K562 (cell line): ENCODE measurements around the gene RTL1. TPM values are rescaled to one million over a fixed set of nuclear protein-coding genes. Genes with fewer than 3 reads are reported as not detected.

Experiments used
- ATAC-seq: fragments of 200-7000 bp; cut with Tn5 transposase; 3 replicates; pipeline ENCODE4 v1.9.1; 2020; ENCODE audit warnings: moderate library complexity
- BruUV-seq: library from RNA; stranded (reverse); fragments of 400-500 nt; replicated peaks from 2 replicates; lab custom pipeline; 2021; lab: Mats Ljungman, UMichigan
- CTCF ChIA-PET: fragments of 300-600 bp; formaldehyde crosslinking; extraction: SDS; loops from one replicate; lab custom pipeline; 2021; ENCODE audit warnings: low intra/inter-chr PET ratio; lab: Yijun Ruan, JAX
- POLR2A ChIA-PET: fragments of 300-600, 350-650 bp; sonication (Branson Sonifier 250); formaldehyde crosslinking; extraction: SDS; loops from one replicate; lab custom pipeline; 2021; ENCODE audit warnings: antibody characterized with exemption, inconsistent platforms; lab: Yijun Ruan, JAX
- DNase-seq, 4 experiments: peaks; one replicate each; pipeline versions ENCODE4 v3.0.0 to v3.0.0-alpha.2; 2011 to 2018; ENCODE audit warnings: low spot score in 3 of 4, mixed read lengths in 3 of 4; ENCODE audit errors: extremely low read depth in 1 of 4
- FAIRE-seq: peaks from 2 replicates; lab custom pipeline; 2011; peaks lifted over from hg19 to GRCh38; lab: Jason Lieb, UNC
- H2AFZ ChIP-seq: 2 replicates; pipeline ENCODE4 v1.6.0; 2011; ENCODE audit warnings: low read depth, low read length, control low read depth, inconsistent platforms
- H3K27ac ChIP-seq: fragments of 200-600 bp; 3 replicates; pipeline ENCODE4 v1.8.0; 2011; ENCODE audit warnings: low read depth, mild to moderate bottlenecking, control low read depth, inconsistent platforms, low read length, moderate library complexity, mixed read lengths; ENCODE audit errors: extremely low read depth
- H3K27me3 ChIP-seq, 2 experiments: fragments of 300-600 bp in 1 of 2; 2 replicates in 1 of 2; 3 replicates in 1 of 2; pipeline versions ENCODE4 v1.6.0 to v1.8.0; 2011; ENCODE audit warnings: inconsistent platforms in 2 of 2, low read length in 2 of 2, mild to moderate bottlenecking in 1 of 2, mixed read lengths in 1 of 2, moderate library complexity in 1 of 2; ENCODE audit not compliant: control insufficient read depth in 2 of 2, insufficient read depth in 2 of 2
- H3K36me3 ChIP-seq: fragments of 300-600 bp; 3 replicates; pipeline ENCODE4 v1.8.0; 2011; ENCODE audit warnings: mild to moderate bottlenecking, low read length, inconsistent platforms; ENCODE audit not compliant: control insufficient read depth, insufficient read depth
- H3K4me1 ChIP-seq, 2 experiments: fragments of 200-600 bp in 1 of 2; replicated peaks in 1 of 2; 2 replicates in 1 of 2; 3 replicates in 1 of 2; pipeline versions ENCODE4 v1.5.1 to v1.8.0; 2011; ENCODE audit warnings: inconsistent platforms in 2 of 2, low read length in 2 of 2, mild to moderate bottlenecking in 1 of 2, mixed read lengths in 1 of 2, moderate library complexity in 1 of 2; ENCODE audit not compliant: control insufficient read depth in 2 of 2, insufficient read depth in 2 of 2
- H3K4me2 ChIP-seq: 2 replicates; pipeline ENCODE4 v1.6.1; 2011; ENCODE audit warnings: low read length, control low read depth, inconsistent platforms, mixed read lengths; ENCODE audit not compliant: insufficient read depth
- H3K4me3 ChIP-seq: fragments of 200-600 bp; sonication (generic), shearing (Covaris generic); 2 replicates; pipeline ENCODE4 v1.5.1; 2016; ENCODE audit warnings: control low read depth, inconsistent platforms
- H3K79me2 ChIP-seq: fragments of 200-600 bp; 3 replicates; pipeline ENCODE4 v1.8.0; 2011; ENCODE audit warnings: low read length, inconsistent platforms; ENCODE audit not compliant: control insufficient read depth, insufficient read depth
- H3K9ac ChIP-seq, 2 experiments: 2 replicates each; pipeline versions ENCODE4 v1.6.0 to v1.6.1; 2011; ENCODE audit warnings: low read depth in 2 of 2, low read length in 2 of 2, control low read depth in 1 of 2, inconsistent platforms in 1 of 2, mild to moderate bottlenecking in 1 of 2, mixed read lengths in 1 of 2; ENCODE audit not compliant: insufficient read depth in 1 of 2
- H3K9me1 ChIP-seq: one replicate; pipeline ENCODE4 v1.6.0; 2011; ENCODE audit warnings: inconsistent platforms, mild to moderate bottlenecking, low read length, moderate library complexity; ENCODE audit not compliant: control insufficient read depth, insufficient read depth
- H3K9me3 ChIP-seq: replicated peaks from 2 replicates; pipeline ENCODE4 v1.5.1; 2011; ENCODE audit warnings: low read depth, low read length, inconsistent platforms; ENCODE audit not compliant: control insufficient read depth, insufficient read depth
- H4K20me1 ChIP-seq: replicated peaks from 2 replicates; pipeline ENCODE4 v1.6.1; 2011; ENCODE audit warnings: low read length, inconsistent platforms, mixed read lengths; ENCODE audit not compliant: control insufficient read depth, insufficient read depth
- CC2D1A ChIP-seq: fragments of 450-650 bp; IDR thresholded peaks from 2 replicates; pipeline ENCODE4 v1.6.1; 2017; ENCODE audit warnings: mild to moderate bottlenecking
- CREM ChIP-seq: IDR thresholded peaks from 2 replicates; pipeline ENCODE4 v1.6.1; 2014; ENCODE audit warnings: antibody characterized with exemption, low read depth
- GABPB1 ChIP-seq: sonication (generic); formaldehyde crosslinking; IDR thresholded peaks from 2 replicates; pipeline ENCODE4 v1.8.0; 2022; ENCODE audit warnings: mild to moderate bottlenecking, missing genetic modification reagents
- MED1 ChIP-seq: sonication (generic); formaldehyde crosslinking; IDR thresholded peaks from 2 replicates; pipeline ENCODE4 v1.8.1; 2023; ENCODE audit warnings: missing genetic modification reagents, borderline replicate concordance
- MTA2 ChIP-seq: fragments of 450-650 bp; IDR thresholded peaks from 2 replicates; pipeline ENCODE4 v1.6.1; 2016; ENCODE audit warnings: low read depth
- NCOA4 ChIP-seq: fragments of 450-650 bp; IDR thresholded peaks from 2 replicates; pipeline ENCODE4 v1.6.1; 2018; ENCODE audit warnings: mild to moderate bottlenecking; ENCODE audit not compliant: partially characterized antibody
- PHB2 ChIP-seq: fragments of 450-650 bp; IDR thresholded peaks from 2 replicates; pipeline ENCODE4 v1.6.1; 2017; ENCODE audit warnings: low read depth
- RAD51 ChIP-seq: fragments of 450-650 bp; IDR thresholded peaks from 2 replicates; pipeline ENCODE4 v1.7.1; 2016; ENCODE audit warnings: low read depth, mild to moderate bottlenecking, borderline replicate concordance
- RBM39 ChIP-seq: fragments of 200-400 bp; formaldehyde crosslinking; optimal IDR thresholded peaks from 2 replicates; pipeline ENCODE3; 2018; ENCODE audit warnings: low read depth, low read length
- SIX5 ChIP-seq, 2 experiments: IDR thresholded peaks; 2 replicates each; pipeline ENCODE4 v1.6.1; 2011; ENCODE audit warnings: low read length in 2 of 2, borderline replicate concordance in 1 of 2, low read depth in 1 of 2, mild to moderate bottlenecking in 1 of 2, moderate library complexity in 1 of 2; ENCODE audit not compliant: insufficient read depth in 1 of 2
- TAF1 ChIP-seq: IDR thresholded peaks from 2 replicates; pipeline ENCODE4 v1.6.1; 2011; ENCODE audit warnings: mild to moderate bottlenecking, low read length, moderate library complexity; ENCODE audit not compliant: insufficient read depth, control insufficient read depth, severe bottlenecking; ENCODE audit errors: extremely low read depth
- ZNF143 ChIP-seq: sonication (generic); formaldehyde crosslinking; IDR thresholded peaks from 2 replicates; pipeline ENCODE4 v1.9.0; 2022; ENCODE audit warnings: mild to moderate bottlenecking, missing genetic modification reagents
- ZNF764 ChIP-seq: fragments of 250-450 bp; sonication (Bioruptor Pico); IDR thresholded peaks from 2 replicates; pipeline ENCODE4 v1.4.0; 2020; ENCODE audit warnings: low read depth, mild to moderate bottlenecking, moderate library complexity
- WGBS: fragments of 100-300 bp; shearing (Covaris generic); methylation state at CpG from one replicate; pipeline ENCODE4 v1.1.6; 2016; ENCODE audit warnings: low coverage, mixed read lengths; ENCODE audit not compliant: insufficient coverage; ENCODE audit errors: missing lambda C conversion rate; 5-methylcytosine and 5-hydroxymethylcytosine counted together
- in situ Hi-C: fragments of 300-500 bp; cut with MboI; formaldehyde crosslinking; loops from 4 replicates; pipeline ENCODE4 v1.15.0; 2018; ENCODE audit warnings: inconsistent platforms, mixed read lengths
- intact Hi-C: fragments of 100-400 bp; cut with micrococcal nuclease; formaldehyde crosslinking; loops from 2 replicates; pipeline ENCODE4 v1.14.2; 2022
- polyA plus RNA-seq, 8 experiments: library from polyadenylated mRNA; depleted of rRNA in 4 of 8; stranded (reverse) in 5 of 8; unstranded in 3 of 8; fragments of >200 nt; fragmentation: Nextera tagmentation in 2 of 8; fragmentation: Illumina TruSeq in 1 of 8; extraction: Ambion mirVana in 2 of 8; extraction: Trizol in 1 of 8; gene quantifications; 2 replicates each; pipeline versions ENCODE4 v1.2.1 to v1.2.3, GENCODE V29; 2011 to 2014; ENCODE audit warnings: inconsistent platforms in 1 of 8, missing spikeins in 1 of 8
- total RNA-seq, 7 experiments: library from RNA; depleted of rRNA in 6 of 7; stranded (reverse); fragments of >200 nt in 6 of 7; fragmentation: Illumina TruSeq in 2 of 7; extraction: Trizol in 2 of 7; gene quantifications; 2 replicates each; pipeline versions ENCODE4 v1.2.1 to v1.2.3, GENCODE V29; 2011 to 2021; ENCODE audit warnings: low replicate concordance in 1 of 7
- TF ChIP-seq, protein P1 (sequence below): IDR thresholded peaks from 2 replicates; pipeline ENCODE4 v1.6.1; 2016; ENCODE audit warnings: missing genetic modification characterization, missing compliant biosample characterization
- TF ChIP-seq, protein P2 (sequence below), 3 experiments: IDR thresholded peaks in 2 of 3; conservative IDR thresholded peaks in 1 of 3; 2 replicates each; pipeline ENCODE4 v1.5.1; 2011 to 2012; ENCODE audit warnings: low read length in 3 of 3, mild to moderate bottlenecking in 3 of 3, control low read depth in 2 of 3, improper control_type of control experiment in 1 of 3, inconsistent platforms in 1 of 3, low read depth in 1 of 3, mixed read lengths in 1 of 3, moderate library complexity in 1 of 3; ENCODE audit not compliant: insufficient read depth in 2 of 3

RTL1 gene
- total and polyA plus RNA-seq, 9 of the 15 experiments (the other 6 are each of a cell fraction or from before 2014, with no cell fraction given), result not detected

GRCh38 chr14:100893228-100893601 is 10.3 kb downstream of the RTL1 start:
- in situ Hi-C loops, result no loop called here
- intact Hi-C loops, result no loop called here

More at GRCh38 chr14:100893228-100893601, 10.3 kb downstream of the RTL1 start:
- Histone ChIP-seq H3K4me2 (no peak overlapping the region), H3K9ac (peak overlapping the region in 1 of 2 experiments; percentile 78; a peak in 1 of 4 replicates), H3K79me2 (no peaks in the 10 kb centered on the region), H3K9me1 (no peaks in the 10 kb centered on the region), H3K4me3 (no peak overlapping the region), H3K9me3 (no peaks in the 10 kb centered on the region), H3K27me3 (0 out of 5 replicates have a peak, but pooled peaks cover 0 to 3% of the 10 kb centered on the region in 2 experiments), H2AFZ (no peak overlapping the region), H3K27ac (no peak overlapping the region), H4K20me1 (no peaks in the 10 kb centered on the region), H3K36me3 (no peaks in the 10 kb centered on the region), H3K4me1 (peaks cover 0 to 4% of the 10 kb centered on the region in 2 experiments; a peak in 2 of 5 replicates)
- FAIRE-seq (no peak), ATAC-seq (no peak), DNase-seq (no peak)
- ChIA-PET POLR2A (no interaction called here), CTCF (no interaction called here)
- TF ChIP-seq, protein P1, sequence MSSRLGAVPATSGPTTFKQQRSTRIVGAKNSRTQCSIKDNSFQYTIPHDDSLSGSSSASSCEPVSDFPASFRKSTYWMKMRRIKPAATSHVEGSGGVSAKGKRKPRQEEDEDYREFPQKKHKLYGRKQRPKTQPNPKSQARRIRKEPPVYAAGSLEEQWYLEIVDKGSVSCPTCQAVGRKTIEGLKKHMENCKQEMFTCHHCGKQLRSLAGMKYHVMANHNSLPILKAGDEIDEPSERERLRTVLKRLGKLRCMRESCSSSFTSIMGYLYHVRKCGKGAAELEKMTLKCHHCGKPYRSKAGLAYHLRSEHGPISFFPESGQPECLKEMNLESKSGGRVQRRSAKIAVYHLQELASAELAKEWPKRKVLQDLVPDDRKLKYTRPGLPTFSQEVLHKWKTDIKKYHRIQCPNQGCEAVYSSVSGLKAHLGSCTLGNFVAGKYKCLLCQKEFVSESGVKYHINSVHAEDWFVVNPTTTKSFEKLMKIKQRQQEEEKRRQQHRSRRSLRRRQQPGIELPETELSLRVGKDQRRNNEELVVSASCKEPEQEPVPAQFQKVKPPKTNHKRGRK (tag), result no peak
- TF ChIP-seq CC2D1A (no peak), GABPB1 (CRISPR knock-in tag) (no peak), RBM39 (no peak), MTA2 (no peak), ZNF143 (no peak), TAF1 (no peak), RAD51 (no peak), ZNF764 (no peak), PHB2 (no peak), MED1 (CRISPR knock-in tag) (no peak), NCOA4 (no peak), CREM (no peak), SIX5 (IDR thresholded peaks at IDR 0.05; ENCODE audit: borderline replicate concordance in 1 of 2, insufficient read depth in 1 of 2, low read depth in 1 of 2, low read length in 2 of 2) (no peak)
- TF ChIP-seq, protein P2, sequence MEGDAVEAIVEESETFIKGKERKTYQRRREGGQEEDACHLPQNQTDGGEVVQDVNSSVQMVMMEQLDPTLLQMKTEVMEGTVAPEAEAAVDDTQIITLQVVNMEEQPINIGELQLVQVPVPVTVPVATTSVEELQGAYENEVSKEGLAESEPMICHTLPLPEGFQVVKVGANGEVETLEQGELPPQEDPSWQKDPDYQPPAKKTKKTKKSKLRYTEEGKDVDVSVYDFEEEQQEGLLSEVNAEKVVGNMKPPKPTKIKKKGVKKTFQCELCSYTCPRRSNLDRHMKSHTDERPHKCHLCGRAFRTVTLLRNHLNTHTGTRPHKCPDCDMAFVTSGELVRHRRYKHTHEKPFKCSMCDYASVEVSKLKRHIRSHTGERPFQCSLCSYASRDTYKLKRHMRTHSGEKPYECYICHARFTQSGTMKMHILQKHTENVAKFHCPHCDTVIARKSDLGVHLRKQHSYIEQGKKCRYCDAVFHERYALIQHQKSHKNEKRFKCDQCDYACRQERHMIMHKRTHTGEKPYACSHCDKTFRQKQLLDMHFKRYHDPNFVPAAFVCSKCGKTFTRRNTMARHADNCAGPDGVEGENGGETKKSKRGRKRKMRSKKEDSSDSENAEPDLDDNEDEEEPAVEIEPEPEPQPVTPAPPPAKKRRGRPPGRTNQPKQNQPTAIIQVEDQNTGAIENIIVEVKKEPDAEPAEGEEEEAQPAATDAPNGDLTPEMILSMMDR (IDR thresholded peaks at IDR 0.05 in 2 of 3, conservative IDR thresholded peaks at IDR 0.05 in 1 of 3; ENCODE audit: insufficient read depth in 2 of 3, low read depth in 1 of 3, low read length in 3 of 3), result no peak
- BruUV-seq, result no TSS peak
- WGBS, result 48% methylated on average over 8 of the region's 8 CpGs
